GM23338 (cell line): ENCODE measurements around the gene EHD3. TPM values are rescaled to one million over a fixed set of nuclear protein-coding genes. Genes with fewer than 3 reads are reported as not detected.

ENCODE experiments used
- ATAC-seq: fragments of 200-7000 bp; cut with Tn5 transposase; 3 replicates; pipeline ENCODE4 v1.9.1; 2020
- DNase-seq: peaks from one replicate; pipeline ENCODE4 v3.0.0-alpha.2; 2015; ENCODE audit warnings: low spot score
- H2AFZ ChIP-seq: fragments of 200-600 bp; sonication (generic); 2 replicates; pipeline ENCODE4 v1.8.0; 2016; ENCODE audit warnings: antibody characterized with exemption, mild to moderate bottlenecking, moderate library complexity
- H3F3A ChIP-seq: fragments of 200-600 bp; sonication (generic); replicated peaks from 2 replicates; pipeline ENCODE4 v1.8.0; 2017; ENCODE audit warnings: antibody characterized with exemption, mixed run types, low read depth
- H3K27ac ChIP-seq: fragments of 200-600 bp; sonication (generic); 2 replicates; pipeline ENCODE4 v1.6.1; 2016; ENCODE audit warnings: low read depth
- H3K27me3 ChIP-seq: fragments of 200-600 bp; sonication (generic); 2 replicates; pipeline ENCODE4 v1.8.0; 2016; ENCODE audit warnings: mild to moderate bottlenecking, mixed run types, moderate library complexity; ENCODE audit not compliant: insufficient read depth
- H3K36me3 ChIP-seq: fragments of 200-600 bp; sonication (generic); 2 replicates; pipeline ENCODE4 v1.8.0; 2016; ENCODE audit warnings: mild to moderate bottlenecking; ENCODE audit not compliant: insufficient read depth
- H3K4me1 ChIP-seq: fragments of 200-600 bp; sonication (generic); 2 replicates; pipeline ENCODE4 v1.8.0; 2016; ENCODE audit warnings: mild to moderate bottlenecking, moderate library complexity; ENCODE audit not compliant: insufficient read depth
- H3K4me2 ChIP-seq: fragments of 200-600 bp; sonication (generic); 2 replicates; pipeline ENCODE4 v1.7.1; 2017; ENCODE audit warnings: mixed run types
- H3K4me3 ChIP-seq: fragments of 200-600 bp; sonication (generic); 2 replicates; pipeline ENCODE4 v1.6.1; 2016; ENCODE audit warnings: mixed run types
- H3K79me2 ChIP-seq: fragments of 200-600 bp; sonication (generic); replicated peaks from 2 replicates; pipeline ENCODE4 v1.8.0; 2017; ENCODE audit warnings: mild to moderate bottlenecking; ENCODE audit not compliant: insufficient read depth
- H3K9me2 ChIP-seq: fragments of 200-600 bp; sonication (generic); 2 replicates; pipeline ENCODE4 v1.8.0; 2017; ENCODE audit not compliant: insufficient read depth
- H4K20me1 ChIP-seq: fragments of 200-600 bp; sonication (generic); replicated peaks from 2 replicates; pipeline ENCODE4 v1.8.0; 2017; ENCODE audit warnings: mild to moderate bottlenecking; ENCODE audit not compliant: insufficient read depth
- H3K27ac Mint-ChIP-seq: 2 replicates; pipeline ENCODE4 v1.8.0; 2020; ENCODE audit warnings: inconsistent platforms, mild to moderate bottlenecking, moderate library complexity, mixed read lengths
- H3K27me3 Mint-ChIP-seq: 3 replicates; pipeline ENCODE4 v1.8.0; 2022; ENCODE audit warnings: low read depth, mild to moderate bottlenecking, moderate library complexity, mixed read lengths, inconsistent platforms; ENCODE audit not compliant: insufficient read depth, poor library complexity
- H3K36me3 Mint-ChIP-seq: 3 replicates; pipeline ENCODE4 v1.8.0; 2021; ENCODE audit warnings: low read depth, mild to moderate bottlenecking, inconsistent platforms, moderate library complexity, mixed read lengths
- H3K4me1 Mint-ChIP-seq: 3 replicates; pipeline ENCODE4 v1.8.0; 2020; ENCODE audit warnings: mild to moderate bottlenecking, inconsistent platforms, mixed read lengths
- H3K4me3 Mint-ChIP-seq: 3 replicates; pipeline ENCODE4 v1.8.0; 2021; ENCODE audit warnings: moderate library complexity, mild to moderate bottlenecking, inconsistent platforms, mixed read lengths
- H3K9me3 Mint-ChIP-seq: 3 replicates; pipeline ENCODE4 v1.8.0; 2020; ENCODE audit warnings: moderate library complexity, mild to moderate bottlenecking, inconsistent platforms, mixed read lengths
- CREB1 ChIP-seq: fragments of 250-450 bp; sonication (Bioruptor Pico); IDR thresholded peaks from 2 replicates; pipeline ENCODE4 v1.5.0; 2020; ENCODE audit warnings: low read depth, mild to moderate bottlenecking, moderate library complexity
- EZH2 ChIP-seq: fragments of 200-600 bp; sonication (generic); IDR thresholded peaks from one replicate; pipeline ENCODE4 v1.8.0; 2017; ENCODE audit warnings: antibody characterized with exemption, mild to moderate bottlenecking, low read depth; ENCODE audit not compliant: unreplicated experiment
- EZH2phosphoT487 ChIP-seq: fragments of 200-600 bp; sonication (generic); IDR thresholded peaks from one replicate; pipeline ENCODE4 v1.8.1; 2018; ENCODE audit warnings: antibody characterized with exemption; ENCODE audit not compliant: unreplicated experiment
- JUNB ChIP-seq: IDR thresholded peaks from one replicate; pipeline ENCODE4 v1.6.1; 2016; ENCODE audit warnings: antibody characterized with exemption; ENCODE audit not compliant: unreplicated experiment
- NANOG ChIP-seq: IDR thresholded peaks from 2 replicates; pipeline ENCODE4 v1.6.1; 2016; ENCODE audit warnings: antibody characterized with exemption, borderline replicate concordance
- POLR2AphosphoS5 ChIP-seq: IDR thresholded peaks from 2 replicates; pipeline ENCODE4 v1.6.1; 2016; ENCODE audit warnings: antibody characterized with exemption, low read depth
- ZNF114 ChIP-seq: fragments of 250-450 bp; sonication (Bioruptor Pico); IDR thresholded peaks from 2 replicates; pipeline ENCODE4 v1.5.0; 2020; ENCODE audit warnings: mild to moderate bottlenecking, moderate library complexity
- ZNF331 ChIP-seq: fragments of 250-450 bp; sonication (Bioruptor Pico); IDR thresholded peaks from 2 replicates; pipeline ENCODE4 v1.5.0; 2020; ENCODE audit warnings: low read depth, mild to moderate bottlenecking, moderate library complexity
- polyA plus RNA-seq: library from polyadenylated mRNA; unstranded; fragments of >200 nt; fragmentation: Nextera tagmentation; extraction: Ambion mirVana; gene quantifications from 2 replicates; pipeline ENCODE4 v1.2.1, GENCODE V29; 2016
- total RNA-seq: library from RNA; depleted of rRNA; stranded (reverse); fragments of >200 nt; shearing (Covaris generic); gene quantifications from 2 replicates; pipeline ENCODE4 v1.2.3, GENCODE V29; 2014
- TF ChIP-seq, protein P1 (sequence below), 2 experiments: fragments of 200-600 bp in 1 of 2; sonication (generic) in 1 of 2; conservative IDR thresholded peaks; 2 replicates each; pipeline versions ENCODE4 v1.5.1 to v1.6.1; 2016 to 2017; ENCODE audit warnings: antibody characterized with exemption in 2 of 2, low read depth in 2 of 2, mild to moderate bottlenecking in 2 of 2, moderate library complexity in 1 of 2
- TF ChIP-seq, protein P2 (sequence below): IDR thresholded peaks from one replicate; pipeline ENCODE4 v1.6.1; 2018; ENCODE audit warnings: antibody characterized with exemption; ENCODE audit not compliant: unreplicated experiment
- TF ChIP-seq, protein P3 (sequence below): IDR thresholded peaks from 2 replicates; pipeline ENCODE4 v1.6.1; 2016; ENCODE audit warnings: antibody characterized with exemption

Gene EHD3
- total and polyA plus RNA-seq, 2 experiments from 2014 or later = 3.3 to 12.6 TPM

DNA sequence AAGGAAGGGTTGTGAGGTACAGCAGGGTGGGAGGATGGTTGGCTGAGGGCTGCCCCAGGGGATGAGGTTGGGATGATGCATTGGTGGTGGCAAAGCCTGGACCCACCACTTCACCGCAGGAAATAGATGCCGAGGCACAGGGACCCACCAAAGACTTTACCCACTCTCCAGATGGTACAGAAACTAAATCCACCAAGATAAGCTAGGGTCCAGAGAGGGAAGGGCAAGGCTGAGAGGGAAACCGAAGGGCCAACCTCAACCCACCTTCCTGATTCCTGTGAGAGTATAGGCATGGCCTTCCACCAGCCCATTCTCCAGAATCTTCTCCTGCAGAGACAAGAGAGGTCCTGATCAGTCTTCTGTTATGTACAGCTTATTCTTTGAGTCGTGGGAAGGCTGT is 34.7 kb upstream of the EHD3 start (continued):
- TF ChIP-seq, protein P1, sequence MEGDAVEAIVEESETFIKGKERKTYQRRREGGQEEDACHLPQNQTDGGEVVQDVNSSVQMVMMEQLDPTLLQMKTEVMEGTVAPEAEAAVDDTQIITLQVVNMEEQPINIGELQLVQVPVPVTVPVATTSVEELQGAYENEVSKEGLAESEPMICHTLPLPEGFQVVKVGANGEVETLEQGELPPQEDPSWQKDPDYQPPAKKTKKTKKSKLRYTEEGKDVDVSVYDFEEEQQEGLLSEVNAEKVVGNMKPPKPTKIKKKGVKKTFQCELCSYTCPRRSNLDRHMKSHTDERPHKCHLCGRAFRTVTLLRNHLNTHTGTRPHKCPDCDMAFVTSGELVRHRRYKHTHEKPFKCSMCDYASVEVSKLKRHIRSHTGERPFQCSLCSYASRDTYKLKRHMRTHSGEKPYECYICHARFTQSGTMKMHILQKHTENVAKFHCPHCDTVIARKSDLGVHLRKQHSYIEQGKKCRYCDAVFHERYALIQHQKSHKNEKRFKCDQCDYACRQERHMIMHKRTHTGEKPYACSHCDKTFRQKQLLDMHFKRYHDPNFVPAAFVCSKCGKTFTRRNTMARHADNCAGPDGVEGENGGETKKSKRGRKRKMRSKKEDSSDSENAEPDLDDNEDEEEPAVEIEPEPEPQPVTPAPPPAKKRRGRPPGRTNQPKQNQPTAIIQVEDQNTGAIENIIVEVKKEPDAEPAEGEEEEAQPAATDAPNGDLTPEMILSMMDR (conservative IDR thresholded peaks at IDR 0.05; ENCODE audit: low read depth in 2 of 2) = no peak
- TF ChIP-seq ZNF114 (CRISPR knock-in tag) = no peak
- no peak for TF ChIP-seq JUNB
- TF ChIP-seq, protein P2, sequence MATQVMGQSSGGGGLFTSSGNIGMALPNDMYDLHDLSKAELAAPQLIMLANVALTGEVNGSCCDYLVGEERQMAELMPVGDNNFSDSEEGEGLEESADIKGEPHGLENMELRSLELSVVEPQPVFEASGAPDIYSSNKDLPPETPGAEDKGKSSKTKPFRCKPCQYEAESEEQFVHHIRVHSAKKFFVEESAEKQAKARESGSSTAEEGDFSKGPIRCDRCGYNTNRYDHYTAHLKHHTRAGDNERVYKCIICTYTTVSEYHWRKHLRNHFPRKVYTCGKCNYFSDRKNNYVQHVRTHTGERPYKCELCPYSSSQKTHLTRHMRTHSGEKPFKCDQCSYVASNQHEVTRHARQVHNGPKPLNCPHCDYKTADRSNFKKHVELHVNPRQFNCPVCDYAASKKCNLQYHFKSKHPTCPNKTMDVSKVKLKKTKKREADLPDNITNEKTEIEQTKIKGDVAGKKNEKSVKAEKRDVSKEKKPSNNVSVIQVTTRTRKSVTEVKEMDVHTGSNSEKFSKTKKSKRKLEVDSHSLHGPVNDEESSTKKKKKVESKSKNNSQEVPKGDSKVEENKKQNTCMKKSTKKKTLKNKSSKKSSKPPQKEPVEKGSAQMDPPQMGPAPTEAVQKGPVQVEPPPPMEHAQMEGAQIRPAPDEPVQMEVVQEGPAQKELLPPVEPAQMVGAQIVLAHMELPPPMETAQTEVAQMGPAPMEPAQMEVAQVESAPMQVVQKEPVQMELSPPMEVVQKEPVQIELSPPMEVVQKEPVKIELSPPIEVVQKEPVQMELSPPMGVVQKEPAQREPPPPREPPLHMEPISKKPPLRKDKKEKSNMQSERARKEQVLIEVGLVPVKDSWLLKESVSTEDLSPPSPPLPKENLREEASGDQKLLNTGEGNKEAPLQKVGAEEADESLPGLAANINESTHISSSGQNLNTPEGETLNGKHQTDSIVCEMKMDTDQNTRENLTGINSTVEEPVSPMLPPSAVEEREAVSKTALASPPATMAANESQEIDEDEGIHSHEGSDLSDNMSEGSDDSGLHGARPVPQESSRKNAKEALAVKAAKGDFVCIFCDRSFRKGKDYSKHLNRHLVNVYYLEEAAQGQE = no peak
- TF ChIP-seq EZH2 = no peak
- TF ChIP-seq CREB1 (CRISPR knock-in tag) = no peak

GRCh38 chr2:31200972-31201371 is 33.0 kb upstream of the EHD3 start:
- H3K4me1 ChIP-seq = no peaks in the 10 kb centered on the region
- Mint-ChIP-seq H3K4me1 (no peaks in the 10 kb centered on the region), H3K27me3 (peaks cover 1% of the 10 kb centered on the region), H3K36me3 (no peaks in the 10 kb centered on the region), H3K27ac (no peak overlapping the region), H3K9me3 (no peaks in the 10 kb centered on the region; the same call in 2 of the 3 replicates), H3K4me3 (no peak overlapping the region)
- no peaks in the 10 kb centered on the region for H3K36me3 ChIP-seq
- H3K27me3 ChIP-seq = no peaks in the 10 kb centered on the region
- H3K27ac ChIP-seq = no peak overlapping the region
- H2AFZ ChIP-seq = no peak overlapping the region
- no peaks in the 10 kb centered on the region for H3K79me2 ChIP-seq
- H3K4me2 ChIP-seq = no peak overlapping the region
- no peaks in the 10 kb centered on the region for H4K20me1 ChIP-seq
- ATAC-seq (no peak), DNase-seq (no peak)
- no peaks in the 10 kb centered on the region for H3F3A ChIP-seq
- H3K4me3 ChIP-seq = no peak overlapping the region
- H3K9me2 ChIP-seq = peaks cover 17% of the 10 kb centered on the region; the same call in 1 of the 2 replicates
- no peak for TF ChIP-seq POLR2AphosphoS5
- TF ChIP-seq, protein P2 = no peak
- TF ChIP-seq CREB1 (CRISPR knock-in tag) = no peak
- TF ChIP-seq JUNB = no peak
- TF ChIP-seq NANOG = no peak
- no peak for TF ChIP-seq EZH2phosphoT487
- TF ChIP-seq ZNF331 = no peak
- no peak for TF ChIP-seq ZNF114 (CRISPR knock-in tag)
- TF ChIP-seq, protein P3, sequence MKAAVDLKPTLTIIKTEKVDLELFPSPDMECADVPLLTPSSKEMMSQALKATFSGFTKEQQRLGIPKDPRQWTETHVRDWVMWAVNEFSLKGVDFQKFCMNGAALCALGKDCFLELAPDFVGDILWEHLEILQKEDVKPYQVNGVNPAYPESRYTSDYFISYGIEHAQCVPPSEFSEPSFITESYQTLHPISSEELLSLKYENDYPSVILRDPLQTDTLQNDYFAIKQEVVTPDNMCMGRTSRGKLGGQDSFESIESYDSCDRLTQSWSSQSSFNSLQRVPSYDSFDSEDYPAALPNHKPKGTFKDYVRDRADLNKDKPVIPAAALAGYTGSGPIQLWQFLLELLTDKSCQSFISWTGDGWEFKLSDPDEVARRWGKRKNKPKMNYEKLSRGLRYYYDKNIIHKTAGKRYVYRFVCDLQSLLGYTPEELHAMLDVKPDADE = no peak
- TF ChIP-seq, protein P1 (conservative IDR thresholded peaks at IDR 0.05; ENCODE audit: low read depth in 2 of 2) = no peak
